Neural cell (in vitro differentiated cells): ENCODE results near the gene AATK. TPM values are rescaled to one million over a fixed set of nuclear protein-coding genes. Genes with fewer than 3 reads are reported as not detected.

Experiments
- H2AFZ ChIP-seq: fragments of 200-600, 300-800 bp; sonication (generic), shearing (Covaris generic); 2 replicates; pipeline ENCODE4 v1.6.0; 2014; ENCODE audit warnings: low read depth, mild to moderate bottlenecking, antibody characterized with exemption, low read length, moderate library complexity
- H3F3A ChIP-seq: fragments of 200-600 bp; shearing (Covaris generic); 2 replicates; pipeline ENCODE4 v1.6.1; 2016; ENCODE audit warnings: mild to moderate bottlenecking, moderate library complexity, mixed read lengths, antibody characterized with exemption, low read length; ENCODE audit not compliant: insufficient read depth, poor library complexity, severe bottlenecking
- H3K27ac ChIP-seq: fragments of 200-600, 300-800 bp; sonication (generic), shearing (Covaris generic); 2 replicates; pipeline ENCODE4 v1.5.1; 2014; ENCODE audit warnings: mild to moderate bottlenecking, low read length, moderate library complexity
- H3K27me3 ChIP-seq: fragments of 300-800, 200-600 bp; sonication (generic), shearing (Covaris generic); 2 replicates; pipeline ENCODE4 v1.6.0; 2014; ENCODE audit warnings: mild to moderate bottlenecking, low read depth, low read length, moderate library complexity; ENCODE audit not compliant: insufficient read depth
- H3K36me3 ChIP-seq: fragments of 300-800, 200-600 bp; sonication (generic), shearing (Covaris generic); 2 replicates; pipeline ENCODE4 v1.5.1; 2014; ENCODE audit warnings: mild to moderate bottlenecking, antibody characterized with exemption, low read length, moderate library complexity; ENCODE audit not compliant: insufficient read depth
- H3K4me2 ChIP-seq: fragments of 300-800, 200-600 bp; sonication (generic), shearing (Covaris generic); 2 replicates; pipeline ENCODE4 v1.6.0; 2014; ENCODE audit warnings: mild to moderate bottlenecking, low read length
- H3K4me3 ChIP-seq: fragments of 300-800, 200-600 bp; sonication (generic), shearing (Covaris generic); 2 replicates; pipeline ENCODE4 v1.5.1; 2014; ENCODE audit warnings: mild to moderate bottlenecking, low read length, moderate library complexity
- H3K79me2 ChIP-seq: fragments of 200-600 bp; shearing (Covaris generic); replicated peaks from 2 replicates; pipeline ENCODE4 v1.6.0; 2014; ENCODE audit warnings: mild to moderate bottlenecking, low read length, moderate library complexity; ENCODE audit not compliant: insufficient read depth
- H3K9ac ChIP-seq: fragments of 300-800, 200-600 bp; sonication (generic), shearing (Covaris generic); 2 replicates; pipeline ENCODE4 v1.6.1; 2016; ENCODE audit warnings: mild to moderate bottlenecking, low read length, mixed read lengths
- H3K9me2 ChIP-seq: fragments of 200-600 bp; shearing (Covaris generic); 2 replicates; pipeline ENCODE4 v1.6.1; 2016; ENCODE audit warnings: mild to moderate bottlenecking, low read length, mixed read lengths; ENCODE audit not compliant: insufficient read depth
- H3K9me3 ChIP-seq: fragments of 200-600, 300-800 bp; sonication (generic), shearing (Covaris generic); 2 replicates; pipeline ENCODE4 v1.6.1; 2016; ENCODE audit warnings: mild to moderate bottlenecking, mixed run types, low read length, moderate library complexity, mixed read lengths
- H4K20me1 ChIP-seq: fragments of 200-600 bp; shearing (Covaris generic); 2 replicates; pipeline ENCODE4 v1.6.1; 2016; ENCODE audit warnings: mild to moderate bottlenecking, mixed run types; ENCODE audit not compliant: insufficient read depth
- CTCF ChIP-seq: fragments of 450-650 bp; IDR thresholded peaks from 2 replicates; pipeline ENCODE4 v1.5.1; 2014; ENCODE audit warnings: antibody characterized with exemption, mild to moderate bottlenecking, moderate library complexity; ENCODE audit not compliant: poor library complexity, severe bottlenecking
- EP300 ChIP-seq: fragments of 450-650 bp; conservative IDR thresholded peaks from 2 replicates; pipeline ENCODE4 v1.6.1; 2014; ENCODE audit warnings: antibody characterized with exemption, mild to moderate bottlenecking, moderate library complexity; ENCODE audit not compliant: poor library complexity, severe bottlenecking
- EZH2 ChIP-seq: fragments of 200-600, 300-800 bp; shearing (Covaris generic), sonication (generic); IDR thresholded peaks from 2 replicates; pipeline ENCODE4 v1.6.1; 2014; ENCODE audit warnings: antibody characterized with exemption, low read length, borderline replicate concordance, mild to moderate bottlenecking; ENCODE audit not compliant: insufficient read depth, poor library complexity, severe bottlenecking
- MXI1 ChIP-seq: fragments of 450-650 bp; conservative IDR thresholded peaks from 2 replicates; pipeline ENCODE4 v1.6.1; 2014; ENCODE audit warnings: antibody characterized with exemption, mild to moderate bottlenecking; ENCODE audit not compliant: poor library complexity, severe bottlenecking
- POLR2AphosphoS5 ChIP-seq: IDR thresholded peaks from 2 replicates; pipeline ENCODE4 v1.6.1; 2012
- RAD21 ChIP-seq: fragments of 450-650 bp; conservative IDR thresholded peaks from 2 replicates; pipeline ENCODE4 v1.6.1; 2014; ENCODE audit warnings: antibody characterized with exemption, mild to moderate bottlenecking, moderate library complexity
- SMC3 ChIP-seq: fragments of 450-650 bp; conservative IDR thresholded peaks from 2 replicates; pipeline ENCODE4 v1.6.1; 2014; ENCODE audit warnings: antibody characterized with exemption, mild to moderate bottlenecking, moderate library complexity; ENCODE audit not compliant: poor library complexity
- TAF1 ChIP-seq: IDR thresholded peaks from 2 replicates; pipeline ENCODE4 v1.6.1; 2012; ENCODE audit warnings: low read depth
- polyA plus RNA-seq: library from polyadenylated mRNA; depleted of rRNA; stranded (reverse); fragments of >200 nt; gene quantifications from 2 replicates; pipeline ENCODE4 v1.2.3, GENCODE V29; 2014
- TF ChIP-seq, protein P1 (sequence below): IDR thresholded peaks from 2 replicates; pipeline ENCODE4 v1.6.1; 2012; ENCODE audit warnings: borderline replicate concordance

The AATK gene
- polyA plus RNA-seq, 1 donor from 2014 or later = 11.1 TPM

DNA sequence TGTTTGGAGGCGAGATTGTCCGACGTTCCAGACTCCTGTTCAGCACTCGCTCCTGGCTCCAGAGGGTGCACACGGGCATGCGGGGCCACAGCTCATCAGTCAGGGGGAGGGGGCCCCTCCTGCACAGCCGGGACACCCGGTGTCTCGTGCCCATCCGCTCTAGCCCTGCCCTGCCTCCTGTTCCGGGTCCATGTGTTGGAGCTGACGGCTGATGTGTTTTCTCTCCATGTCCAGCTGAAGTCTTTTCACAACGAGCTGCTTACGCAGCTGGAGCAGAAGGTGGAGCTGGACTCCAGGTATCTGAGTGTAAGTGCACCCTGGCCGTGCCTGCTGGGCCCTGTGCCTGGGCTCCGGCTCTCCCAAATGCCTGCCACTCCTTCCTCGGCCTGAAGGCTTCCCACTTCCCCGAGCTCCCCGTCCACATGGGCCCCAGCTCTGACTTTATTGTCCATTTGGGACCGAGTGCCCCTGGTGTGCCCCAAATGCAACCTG lies 80.6 kb downstream of the AATK start:
- TF ChIP-seq POLR2AphosphoS5 (no peak), EP300 (no peak), RAD21 (no peak), CTCF (no peak), TAF1 (no peak), EZH2 (no peak), SMC3 (no peak), MXI1 (no peak)
- TF ChIP-seq, protein P1, sequence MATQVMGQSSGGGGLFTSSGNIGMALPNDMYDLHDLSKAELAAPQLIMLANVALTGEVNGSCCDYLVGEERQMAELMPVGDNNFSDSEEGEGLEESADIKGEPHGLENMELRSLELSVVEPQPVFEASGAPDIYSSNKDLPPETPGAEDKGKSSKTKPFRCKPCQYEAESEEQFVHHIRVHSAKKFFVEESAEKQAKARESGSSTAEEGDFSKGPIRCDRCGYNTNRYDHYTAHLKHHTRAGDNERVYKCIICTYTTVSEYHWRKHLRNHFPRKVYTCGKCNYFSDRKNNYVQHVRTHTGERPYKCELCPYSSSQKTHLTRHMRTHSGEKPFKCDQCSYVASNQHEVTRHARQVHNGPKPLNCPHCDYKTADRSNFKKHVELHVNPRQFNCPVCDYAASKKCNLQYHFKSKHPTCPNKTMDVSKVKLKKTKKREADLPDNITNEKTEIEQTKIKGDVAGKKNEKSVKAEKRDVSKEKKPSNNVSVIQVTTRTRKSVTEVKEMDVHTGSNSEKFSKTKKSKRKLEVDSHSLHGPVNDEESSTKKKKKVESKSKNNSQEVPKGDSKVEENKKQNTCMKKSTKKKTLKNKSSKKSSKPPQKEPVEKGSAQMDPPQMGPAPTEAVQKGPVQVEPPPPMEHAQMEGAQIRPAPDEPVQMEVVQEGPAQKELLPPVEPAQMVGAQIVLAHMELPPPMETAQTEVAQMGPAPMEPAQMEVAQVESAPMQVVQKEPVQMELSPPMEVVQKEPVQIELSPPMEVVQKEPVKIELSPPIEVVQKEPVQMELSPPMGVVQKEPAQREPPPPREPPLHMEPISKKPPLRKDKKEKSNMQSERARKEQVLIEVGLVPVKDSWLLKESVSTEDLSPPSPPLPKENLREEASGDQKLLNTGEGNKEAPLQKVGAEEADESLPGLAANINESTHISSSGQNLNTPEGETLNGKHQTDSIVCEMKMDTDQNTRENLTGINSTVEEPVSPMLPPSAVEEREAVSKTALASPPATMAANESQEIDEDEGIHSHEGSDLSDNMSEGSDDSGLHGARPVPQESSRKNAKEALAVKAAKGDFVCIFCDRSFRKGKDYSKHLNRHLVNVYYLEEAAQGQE = no peak
- Histone ChIP-seq H3K36me3 (no peaks in the 10 kb centered on the region), H4K20me1 (no peaks in the 10 kb centered on the region)

GRCh38 chr17:81084680-81085419 lies 81.2 kb downstream of the AATK start:
- Histone ChIP-seq H3K9me3 (no peaks in the 10 kb centered on the region), H2AFZ (no peak overlapping the region), H3K9me2 (no peaks in the 10 kb centered on the region), H3F3A (no peaks in the 10 kb centered on the region), H3K4me3 (no peak overlapping the region), H4K20me1 (no peaks in the 10 kb centered on the region), H3K79me2 (no peaks in the 10 kb centered on the region), H3K27me3 (no peaks in the 10 kb centered on the region), H3K9ac (no peak overlapping the region), H3K4me2 (no peak overlapping the region), H3K36me3 (no peaks in the 10 kb centered on the region), H3K27ac (no peak overlapping the region)
- TF ChIP-seq TAF1 (no peak), MXI1 (no peak), POLR2AphosphoS5 (no peak), EZH2 (no peak), RAD21 (no peak), EP300 (no peak), CTCF (no peak), SMC3 (no peak)
- TF ChIP-seq, protein P1 = no peak

More for the DNA sequence above, 80.6 kb downstream of the AATK start:
- Histone ChIP-seq H3K27me3 (no peaks in the 10 kb centered on the region), H3K9me3 (no peaks in the 10 kb centered on the region), H3K4me3 (no peak overlapping the region), H3K9me2 (no peaks in the 10 kb centered on the region), H3F3A (no peaks in the 10 kb centered on the region), H3K79me2 (no peaks in the 10 kb centered on the region), H2AFZ (no peak overlapping the region), H3K9ac (no peak overlapping the region), H3K4me2 (no peak overlapping the region), H3K27ac (no peak overlapping the region)
